Stimulated activated naive B cell treated with anti-CD40 and anti-IgM and Interleukin-4, amounts not matched to agents 10 μg/mL and 1 μg/mL and 100 μg/mL, for 72 hours (primary cell): ENCODE results near the gene ARHGAP20.
A peak's percentile ranks its signal among the peaks of the same experiment; 100 is the strongest.

ENCODE experiments used
- ATAC-seq, 2 donors: fragments of 150-1000 bp; cut with Tn5 transposase; replicated peaks; 2 replicates each; pipeline ENCODE4 v1.10.0; 2021; ENCODE audit warnings: moderate library complexity in 1 of 2
- DNase-seq: peaks from one replicate; pipeline ENCODE4 v3.0.0; 2021
- H3K27ac Mint-ChIP-seq: one replicate; pipeline ENCODE4 v1.8.0; 2022; ENCODE audit warnings: mild to moderate bottlenecking, mixed read lengths
- H3K27me3 Mint-ChIP-seq, 2 donors: one replicate each; pipeline ENCODE4 v1.8.0; 2022; ENCODE audit warnings: mixed read lengths in 2 of 2
- H3K36me3 Mint-ChIP-seq, 2 donors: one replicate each; pipeline ENCODE4 v1.8.0; 2022; ENCODE audit warnings: mixed read lengths in 2 of 2, mild to moderate bottlenecking in 1 of 2
- H3K4me1 Mint-ChIP-seq, 2 donors: one replicate each; pipeline ENCODE4 v1.8.0; 2022; ENCODE audit warnings: mixed read lengths in 2 of 2, mild to moderate bottlenecking in 1 of 2
- H3K4me3 Mint-ChIP-seq, 2 donors: one replicate each; pipeline ENCODE4 v1.8.0; 2022; ENCODE audit warnings: mild to moderate bottlenecking in 2 of 2, mixed read lengths in 2 of 2, moderate library complexity in 1 of 2
- H3K9me3 Mint-ChIP-seq, 2 donors: one replicate each; pipeline ENCODE4 v1.8.0; 2022; ENCODE audit warnings: mixed read lengths in 2 of 2, mild to moderate bottlenecking in 1 of 2

The ARHGAP20 gene

DNA sequence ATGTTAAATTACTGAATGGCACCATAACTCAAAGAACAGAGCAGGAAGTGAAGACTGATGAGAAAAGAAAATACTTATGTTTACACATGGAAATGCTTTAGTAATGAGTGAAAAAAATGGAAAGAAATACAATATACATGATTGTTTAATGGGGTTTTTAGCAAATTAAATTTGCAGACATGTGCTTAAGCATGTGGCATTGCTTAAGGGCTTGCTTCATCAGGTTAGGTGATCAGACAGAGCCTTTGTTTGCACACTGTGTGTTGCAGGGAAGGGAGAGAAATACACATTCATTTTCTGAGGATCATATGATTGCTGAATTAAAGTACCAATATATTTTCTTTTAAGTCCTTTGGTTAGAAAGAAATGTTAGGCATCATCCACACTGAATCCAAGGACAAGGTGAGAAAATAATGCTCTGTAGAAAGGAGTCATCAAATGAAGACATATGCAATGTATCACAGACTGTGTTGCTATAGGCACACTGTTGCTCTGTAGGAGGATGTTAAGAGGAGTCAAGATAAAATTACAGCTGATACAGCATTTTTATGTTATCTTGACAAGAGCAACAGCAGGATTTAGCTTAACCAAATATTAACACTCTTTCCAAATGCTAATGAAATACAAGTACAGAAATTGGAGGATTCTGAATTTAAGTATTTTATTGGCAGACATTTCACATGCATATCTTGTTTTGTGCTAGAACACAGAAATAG is 23.4 kb upstream of the ARHGAP20 start:
- Mint-ChIP-seq H3K27ac (no peak overlapping the region), H3K27me3 (peaks cover 16 to 19% of the 10 kb centered on the region in 2 donors), H3K9me3 (no peaks in the 10 kb centered on the region), H3K4me1 (peaks cover 4 to 6% of the 10 kb centered on the region in 2 donors), H3K36me3 (no peaks in the 10 kb centered on the region), H3K4me3 (no peak overlapping the region)
- no peak for ATAC-seq
- DNase-seq, result no peak

DNA sequence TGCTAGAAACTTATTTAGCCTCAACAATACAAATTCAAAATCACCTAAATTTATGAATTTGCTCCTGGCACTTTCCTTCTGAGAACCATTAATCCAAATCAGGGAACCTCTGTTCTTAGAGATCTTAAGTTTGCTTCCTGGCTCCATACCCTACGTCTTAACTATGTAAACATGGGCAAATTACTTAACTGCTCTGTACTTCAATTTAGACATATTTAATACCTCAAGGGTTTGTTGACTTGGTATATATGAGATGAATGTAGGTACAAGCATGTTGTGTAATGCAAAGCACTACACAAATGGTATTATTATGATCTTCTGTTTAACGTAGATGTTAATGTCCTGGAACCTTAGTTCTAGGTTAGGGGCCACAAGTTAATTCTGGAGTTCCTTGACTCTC is 22.6 kb upstream of the ARHGAP20 start:
- no peak for ATAC-seq
- no peak overlapping the region for H3K4me3 Mint-ChIP-seq
- peaks cover 18 to 19% of the 10 kb centered on the region in 2 donors for H3K27me3 Mint-ChIP-seq
- no peak for DNase-seq
- H3K4me1 Mint-ChIP-seq, result peaks cover 5 to 9% of the 10 kb centered on the region in 2 donors
- H3K27ac Mint-ChIP-seq, result no peak overlapping the region
- H3K9me3 Mint-ChIP-seq, result no peaks in the 10 kb centered on the region
- no peaks in the 10 kb centered on the region for H3K36me3 Mint-ChIP-seq

DNA sequence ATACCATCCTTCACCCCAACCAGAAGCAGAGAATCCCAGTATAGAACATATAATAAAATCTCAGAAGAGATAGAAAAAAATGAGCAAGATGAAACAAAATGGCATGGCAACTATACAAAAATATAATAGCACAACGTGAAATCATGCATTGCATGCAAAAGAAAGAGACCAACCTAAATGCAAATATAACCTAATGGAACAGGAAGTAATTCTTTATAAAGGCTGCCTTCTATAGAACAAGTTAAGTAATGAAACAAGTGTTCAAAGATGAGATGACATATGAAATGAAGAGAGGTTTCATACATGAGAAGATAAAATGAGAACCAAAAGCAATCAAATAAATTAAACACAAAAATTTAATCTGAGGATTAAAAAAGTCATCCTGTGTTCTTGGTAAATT is 18.5 kb upstream of the ARHGAP20 start:
- ATAC-seq (peak; percentile 61 to 63), DNase-seq (no peak)
- H3K27me3 Mint-ChIP-seq, result peaks cover 23 to 40% of the 10 kb centered on the region in 2 donors
- no peak overlapping the region for H3K4me3 Mint-ChIP-seq
- peaks cover 5 to 9% of the 10 kb centered on the region in 2 donors for H3K4me1 Mint-ChIP-seq
- H3K36me3 Mint-ChIP-seq, result peaks cover 0 to 3% of the 10 kb centered on the region in 2 donors
- peaks cover 4% of the 10 kb centered on the region in 2 donors for H3K9me3 Mint-ChIP-seq
- H3K27ac Mint-ChIP-seq, result no peak overlapping the region

DNA sequence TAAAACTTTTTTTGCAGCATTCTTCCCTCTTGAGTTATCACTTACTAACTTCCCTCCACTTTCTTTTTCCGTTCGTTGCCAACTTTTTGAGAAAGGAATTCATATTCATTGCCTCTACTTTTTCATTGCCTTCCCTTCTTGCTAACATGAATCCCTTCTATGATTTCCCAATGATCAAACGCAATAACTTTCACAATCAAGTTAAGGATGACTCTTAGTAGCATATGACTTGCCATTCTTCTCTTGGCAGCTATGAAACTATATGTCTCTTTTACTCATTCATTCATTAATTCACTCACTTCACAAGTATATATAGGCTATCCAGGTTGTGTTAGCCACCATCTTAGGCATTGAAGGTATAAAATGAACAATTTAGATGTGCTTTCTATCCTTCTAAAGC is 16.6 kb upstream of the ARHGAP20 start:
- no peak for DNase-seq
- Mint-ChIP-seq H3K27me3 (peaks cover 30 to 45% of the 10 kb centered on the region in 2 donors), H3K9me3 (peaks cover 4% of the 10 kb centered on the region in 2 donors), H3K4me3 (no peak overlapping the region), H3K27ac (no peak overlapping the region), H3K4me1 (peaks cover 5 to 9% of the 10 kb centered on the region in 2 donors), H3K36me3 (peaks cover 0 to 3% of the 10 kb centered on the region in 2 donors)
- ATAC-seq, result no peak

DNA sequence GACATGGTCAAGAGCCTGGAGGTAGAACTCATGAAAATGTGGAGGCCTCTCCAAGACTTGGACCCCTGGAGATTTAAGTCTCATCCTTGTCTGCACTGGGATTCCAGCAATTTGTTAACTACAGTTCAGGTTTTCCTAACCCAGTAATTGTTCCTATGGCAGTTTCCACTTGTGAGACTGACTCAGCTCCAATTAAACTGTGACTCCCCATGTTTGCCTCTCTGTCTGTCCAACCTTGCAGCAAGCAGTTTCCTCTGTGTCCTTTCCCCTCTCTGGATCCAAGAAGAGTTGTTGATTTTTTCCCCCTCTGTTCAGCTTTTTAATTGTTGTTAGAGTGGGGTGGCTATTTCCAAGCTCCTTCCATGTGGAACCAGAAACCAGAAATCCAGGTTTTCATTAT is 16.2 kb upstream of the ARHGAP20 start:
- Mint-ChIP-seq H3K27ac (no peak overlapping the region), H3K27me3 (peaks cover 30 to 49% of the 10 kb centered on the region in 2 donors), H3K9me3 (peaks cover 4% of the 10 kb centered on the region in 2 donors), H3K4me1 (peaks cover 5 to 9% of the 10 kb centered on the region in 2 donors), H3K36me3 (peaks cover 0 to 3% of the 10 kb centered on the region in 2 donors), H3K4me3 (no peak overlapping the region)
- ATAC-seq (no peak), DNase-seq (no peak)

DNA sequence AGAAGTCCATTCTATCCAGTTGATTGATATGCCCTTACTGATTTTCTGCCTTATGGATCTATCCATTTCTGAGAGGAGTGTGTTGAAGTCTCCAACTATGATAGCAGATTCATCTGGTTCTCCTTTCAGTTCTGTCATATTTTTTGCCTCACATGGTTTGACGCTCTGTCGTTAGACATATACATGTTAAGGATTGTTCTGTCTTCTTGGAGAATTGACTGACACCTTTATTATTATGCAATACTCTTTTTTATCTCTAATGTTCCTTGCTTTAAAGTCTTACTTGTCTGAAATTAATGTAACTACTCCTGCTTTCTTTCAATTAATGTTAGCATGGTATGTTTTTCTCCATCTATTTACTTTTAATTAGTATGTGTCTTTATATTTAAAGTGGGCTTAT is 12.1 kb upstream of the ARHGAP20 start:
- H3K27me3 Mint-ChIP-seq, result peaks cover 24 to 48% of the 10 kb centered on the region in 2 donors
- no peak overlapping the region for H3K27ac Mint-ChIP-seq
- H3K4me3 Mint-ChIP-seq, result no peak overlapping the region
- no peaks in the 10 kb centered on the region for H3K4me1 Mint-ChIP-seq
- DNase-seq (no peak), ATAC-seq (no peak)
- H3K36me3 Mint-ChIP-seq, result peaks cover 0 to 3% of the 10 kb centered on the region in 2 donors
- peaks cover 4% of the 10 kb centered on the region in 2 donors for H3K9me3 Mint-ChIP-seq

DNA sequence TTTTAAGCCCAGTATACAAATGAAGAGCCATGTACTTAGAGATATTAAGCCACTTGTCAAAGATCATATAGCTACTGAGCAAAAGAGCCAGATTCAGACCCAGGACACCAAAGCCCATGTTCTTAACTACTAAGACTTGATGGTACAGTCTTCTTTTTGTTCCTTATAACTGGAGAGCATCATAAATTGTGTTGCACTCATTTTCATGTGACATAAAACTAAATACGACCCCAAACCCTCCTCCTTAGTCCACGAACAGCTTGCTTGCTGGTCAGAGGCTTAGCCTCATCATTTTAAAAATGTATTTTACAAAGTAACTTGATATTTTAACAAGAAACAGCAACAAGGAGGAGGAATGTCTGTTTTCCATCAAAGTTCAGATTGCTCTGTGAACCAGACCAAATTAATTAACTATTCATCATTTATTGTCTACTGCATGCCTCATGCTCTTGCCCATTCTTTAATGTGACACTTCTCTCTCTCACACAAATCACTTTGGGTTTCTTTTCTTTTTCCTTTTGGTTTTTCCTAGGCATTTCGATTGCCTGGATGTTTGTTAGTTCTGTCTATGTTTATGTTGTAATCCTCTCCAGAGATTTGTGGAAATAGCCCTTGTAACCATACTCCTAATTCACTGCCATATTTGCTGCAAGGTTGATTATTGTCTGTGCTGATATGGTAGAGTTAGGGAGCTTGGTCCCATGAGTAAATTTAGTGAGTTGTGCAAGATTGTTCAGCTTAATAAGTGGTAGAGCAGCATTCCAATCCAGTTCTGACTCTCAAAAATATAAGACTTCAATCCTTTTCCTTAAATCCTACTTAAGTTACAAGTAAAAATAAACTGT is 8.4 kb upstream of the ARHGAP20 start:
- DNase-seq, result no peak
- Mint-ChIP-seq H3K9me3 (no peaks in the 10 kb centered on the region), H3K27ac (no peak overlapping the region), H3K36me3 (no peaks in the 10 kb centered on the region), H3K27me3 (peaks cover 16 to 21% of the 10 kb centered on the region in 2 donors), H3K4me3 (no peak overlapping the region), H3K4me1 (no peaks in the 10 kb centered on the region)
- ATAC-seq, result no peak

DNA sequence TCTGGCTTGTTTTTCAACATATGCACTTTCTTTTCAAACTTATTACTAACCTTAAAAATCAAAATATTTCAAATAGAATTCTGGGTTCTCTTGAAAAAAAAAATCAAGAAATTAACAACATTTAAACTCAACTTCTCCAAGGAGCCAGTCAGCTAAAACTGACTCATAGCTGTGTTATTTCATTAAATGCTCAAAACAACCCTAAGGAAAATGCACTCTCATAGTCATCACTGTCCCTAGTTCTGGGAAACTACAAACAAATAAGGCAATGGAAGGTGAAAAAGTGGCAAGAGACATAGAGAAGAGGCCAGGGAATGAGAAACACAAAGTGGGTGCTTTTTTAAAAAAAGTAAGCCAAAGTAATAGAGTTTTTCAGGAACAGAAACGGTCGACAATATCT is 4.1 kb upstream of the ARHGAP20 start:
- ATAC-seq (no peak), DNase-seq (no peak)
- H3K9me3 Mint-ChIP-seq, result no peaks in the 10 kb centered on the region
- H3K27me3 Mint-ChIP-seq, result peaks cover 11 to 17% of the 10 kb centered on the region in 2 donors
- peaks cover 12 to 17% of the 10 kb centered on the region in 2 donors for H3K4me1 Mint-ChIP-seq
- no peaks in the 10 kb centered on the region for H3K36me3 Mint-ChIP-seq
- H3K4me3 Mint-ChIP-seq, result no peak overlapping the region
- no peak overlapping the region for H3K27ac Mint-ChIP-seq

DNA sequence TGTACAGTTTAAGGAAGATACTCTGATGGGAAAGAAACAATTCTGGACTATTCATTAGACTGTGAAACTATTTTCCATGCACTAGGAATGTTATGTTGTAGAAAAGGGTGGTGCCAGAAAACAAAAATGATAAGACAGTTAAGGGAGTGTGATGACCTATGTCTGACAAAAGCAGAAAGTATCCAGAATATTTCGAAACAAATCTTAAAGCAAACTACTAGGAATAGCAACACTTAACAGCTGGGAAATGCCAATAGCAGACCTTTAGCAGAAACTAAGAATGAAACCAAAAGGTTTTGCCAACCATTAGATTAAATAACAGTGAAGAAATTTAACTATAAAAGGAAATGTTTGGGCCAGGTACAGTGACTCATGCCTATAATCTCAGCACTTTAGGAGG is 3.3 kb upstream of the ARHGAP20 start:
- H3K27me3 Mint-ChIP-seq, result peaks cover 12 to 23% of the 10 kb centered on the region in 2 donors
- DNase-seq (no peak), ATAC-seq (no peak)
- H3K9me3 Mint-ChIP-seq, result no peaks in the 10 kb centered on the region
- no peak overlapping the region for H3K4me3 Mint-ChIP-seq
- no peak overlapping the region for H3K27ac Mint-ChIP-seq
- H3K4me1 Mint-ChIP-seq, result peaks cover 16 to 24% of the 10 kb centered on the region in 2 donors
- no peaks in the 10 kb centered on the region for H3K36me3 Mint-ChIP-seq

DNA sequence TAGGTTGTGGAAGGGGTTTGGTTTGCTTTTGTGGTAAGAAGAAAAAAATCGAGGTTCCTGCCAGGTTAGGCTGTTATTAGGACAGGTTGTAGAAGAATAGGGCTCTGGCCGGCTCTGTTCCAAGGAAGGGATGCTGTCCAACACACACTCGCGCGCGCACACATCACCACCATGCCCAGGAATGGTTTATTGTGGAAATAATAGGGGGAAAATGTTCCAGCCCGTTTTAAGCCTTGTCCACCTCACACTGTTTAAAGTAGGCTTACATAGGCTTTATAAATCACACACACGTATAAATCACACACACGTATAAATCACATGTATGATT is 1.2 kb upstream of the ARHGAP20 start:
- DNase-seq (no peak), ATAC-seq (no peak)
- Mint-ChIP-seq H3K4me1 (peaks cover 20 to 27% of the 10 kb centered on the region in 2 donors), H3K4me3 (peak overlapping the region; percentile 80 to 82), H3K36me3 (peaks cover 0 to 3% of the 10 kb centered on the region in 2 donors), H3K27me3 (peaks cover 23 to 39% of the 10 kb centered on the region in 2 donors), H3K27ac (no peak overlapping the region), H3K9me3 (no peaks in the 10 kb centered on the region)

DNA sequence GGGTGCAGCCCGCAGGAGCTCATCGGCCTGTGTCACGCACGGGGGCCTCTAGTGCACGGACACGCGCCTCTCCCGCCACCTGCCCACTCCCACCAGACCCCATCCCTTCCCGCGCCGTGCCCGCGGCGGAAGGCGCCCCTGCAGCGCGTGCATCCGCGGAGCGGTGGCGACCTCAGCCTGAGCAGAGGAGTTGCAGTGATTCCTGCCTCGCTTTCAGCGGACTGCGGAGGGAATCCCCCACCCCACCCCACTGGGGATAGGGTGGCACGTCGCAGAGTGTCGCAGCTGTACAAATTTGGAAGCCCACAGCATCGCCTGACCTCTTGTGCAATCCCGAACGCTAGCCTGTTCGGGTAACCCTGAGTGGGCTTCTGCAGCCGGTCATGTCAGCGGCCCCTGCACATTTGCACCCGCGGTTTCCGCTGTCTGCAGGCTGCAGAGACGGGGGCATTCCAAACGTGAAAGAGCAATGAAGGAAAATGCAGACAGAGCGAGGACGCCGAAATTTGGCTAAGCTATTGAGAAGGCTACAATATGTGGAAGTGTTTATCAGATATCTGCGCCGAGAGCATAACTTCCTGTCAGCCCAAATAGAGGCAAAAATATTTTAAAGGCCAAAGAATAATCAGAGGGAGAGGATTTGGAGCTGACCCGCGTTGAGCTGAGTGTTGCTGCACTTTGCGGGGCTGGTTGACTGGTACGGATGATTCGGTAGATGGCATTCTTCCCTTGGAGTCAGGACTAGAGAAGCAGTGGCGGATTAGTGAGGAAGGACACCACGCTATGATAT is 617 bp upstream of the ARHGAP20 start:
- DNase-seq, result peak; percentile 47

DNA sequence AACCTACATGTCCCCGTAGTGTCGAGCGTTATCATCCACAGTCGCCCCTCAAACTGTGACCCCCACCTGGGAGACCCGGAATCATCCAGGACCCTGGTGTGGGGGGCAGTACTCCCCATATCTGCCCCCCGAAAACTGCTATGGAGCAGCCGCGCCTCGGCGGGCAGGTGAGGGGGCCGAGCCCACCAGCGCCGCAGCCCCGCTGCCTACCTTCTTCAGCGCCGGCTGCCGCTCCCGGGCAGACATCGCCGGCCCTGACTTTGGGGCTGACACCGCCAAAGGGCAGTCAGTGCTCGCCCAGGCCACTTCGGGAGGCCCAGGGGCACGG is 825 bp downstream of the ARHGAP20 start:
- ATAC-seq, result no peak
- H3K4me1 Mint-ChIP-seq, result peaks cover 20 to 27% of the 10 kb centered on the region in 2 donors
- H3K27me3 Mint-ChIP-seq, result peaks cover 35 to 55% of the 10 kb centered on the region in 2 donors
- peak overlapping the region; percentile 80 to 90 for H3K4me3 Mint-ChIP-seq
- H3K36me3 Mint-ChIP-seq, result peaks cover 0 to 3% of the 10 kb centered on the region in 2 donors
- peak overlapping the region; percentile 65 for H3K27ac Mint-ChIP-seq
- H3K9me3 Mint-ChIP-seq, result no peaks in the 10 kb centered on the region
- no peak for DNase-seq

More for the DNA sequence above, 617 bp upstream of the ARHGAP20 start:
- Mint-ChIP-seq H3K27ac (peak overlapping the region; percentile 42), H3K4me1 (peaks cover 20 to 27% of the 10 kb centered on the region in 2 donors), H3K4me3 (peak overlapping the region; percentile 80 to 82), H3K9me3 (no peaks in the 10 kb centered on the region), H3K27me3 (peaks cover 28 to 44% of the 10 kb centered on the region in 2 donors), H3K36me3 (peaks cover 0 to 3% of the 10 kb centered on the region in 2 donors)
- ATAC-seq, result peak; percentile 75 to 76

DNA sequence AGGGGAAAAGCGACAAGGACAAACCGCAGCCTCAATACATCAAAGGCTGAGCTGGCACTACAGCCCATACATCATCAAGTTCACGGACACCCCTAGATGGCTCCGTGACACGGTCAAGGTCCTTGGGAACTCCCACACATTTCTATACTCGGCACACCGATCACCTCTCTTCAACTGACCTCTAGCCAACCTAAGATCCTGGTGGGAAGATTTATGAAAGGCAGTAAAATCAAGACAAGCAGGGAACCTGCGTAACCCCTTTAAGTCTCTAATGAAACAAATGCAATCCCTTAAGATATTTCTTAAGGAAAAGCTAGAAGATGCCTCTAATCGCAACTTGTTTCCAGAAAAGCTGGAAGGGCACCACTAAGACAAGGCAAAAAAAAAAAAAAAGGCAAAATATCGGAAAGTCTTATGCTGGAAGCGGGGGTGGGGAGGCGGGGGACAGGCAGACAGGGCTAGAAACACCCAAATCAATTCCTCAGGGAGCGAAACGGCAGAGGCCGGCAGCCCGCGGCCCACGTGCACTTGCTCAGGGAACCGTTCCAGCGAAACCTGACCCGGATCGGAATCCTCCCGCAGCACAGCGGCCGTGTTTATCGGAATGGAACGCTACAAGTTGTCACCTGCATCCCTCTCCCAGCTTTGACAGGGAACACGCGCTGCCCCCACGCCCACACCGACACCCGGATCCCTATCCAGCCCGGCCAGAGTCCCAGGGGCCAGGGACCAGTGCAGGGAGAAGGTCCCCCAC is 1.4 kb downstream of the ARHGAP20 start:
- H3K27ac Mint-ChIP-seq, result peak overlapping the region; percentile 86
- peaks cover 20 to 27% of the 10 kb centered on the region in 2 donors for H3K4me1 Mint-ChIP-seq
- ATAC-seq (no peak), DNase-seq (peak; percentile 2)
- no peaks in the 10 kb centered on the region for H3K9me3 Mint-ChIP-seq
- peak overlapping the region; percentile 80 to 90 for H3K4me3 Mint-ChIP-seq
- peaks cover 38 to 59% of the 10 kb centered on the region in 2 donors for H3K27me3 Mint-ChIP-seq
- peaks cover 0 to 3% of the 10 kb centered on the region in 2 donors for H3K36me3 Mint-ChIP-seq
